WTC11 (cell line): ENCODE data around the gene EME1.

Experiments used
- AFF4 ChIP-seq: sonication (generic); formaldehyde crosslinking; IDR thresholded peaks from 2 replicates; pipeline ENCODE4 v1.8.1; 2023; ENCODE audit warnings: mild to moderate bottlenecking, missing genetic modification reagents, borderline replicate concordance
- ARID4B ChIP-seq: sonication (generic); formaldehyde crosslinking; IDR thresholded peaks from 2 replicates; pipeline ENCODE4 v1.8.0; 2023; ENCODE audit warnings: missing genetic modification reagents, mild to moderate bottlenecking, borderline replicate concordance
- ATF6 ChIP-seq: sonication (generic); formaldehyde crosslinking; IDR thresholded peaks from 2 replicates; pipeline ENCODE4 v1.8.1; 2023; ENCODE audit warnings: mild to moderate bottlenecking, missing genetic modification reagents
- CTCF ChIP-seq: fragments of 200-600 bp; IDR thresholded peaks from 2 replicates; pipeline ENCODE4 v1.8.0; 2022; ENCODE audit warnings: antibody characterized with exemption
- ELF4 ChIP-seq: sonication (generic); formaldehyde crosslinking; IDR thresholded peaks from 2 replicates; pipeline ENCODE4 v1.8.1; 2022; ENCODE audit warnings: low read depth, mild to moderate bottlenecking, moderate library complexity, missing genetic modification reagents
- FOXK1 ChIP-seq: sonication (generic); formaldehyde crosslinking; IDR thresholded peaks from 2 replicates; pipeline ENCODE4 v1.8.0; 2022; ENCODE audit warnings: mild to moderate bottlenecking, moderate library complexity, missing genetic modification reagents
- FOXP1 ChIP-seq: sonication (generic); formaldehyde crosslinking; IDR thresholded peaks from 2 replicates; pipeline ENCODE4 v1.8.0; 2022; ENCODE audit warnings: missing genetic modification reagents, mild to moderate bottlenecking, moderate library complexity, borderline replicate concordance
- MAX ChIP-seq: sonication (generic); formaldehyde crosslinking; IDR thresholded peaks from 2 replicates; pipeline ENCODE4 v1.8.0; 2022; ENCODE audit warnings: mild to moderate bottlenecking, missing genetic modification reagents
- NR2C2 ChIP-seq: sonication (generic); formaldehyde crosslinking; IDR thresholded peaks from 2 replicates; pipeline ENCODE4 v1.8.0; 2022; ENCODE audit warnings: mild to moderate bottlenecking, missing genetic modification reagents
- ZNF138 ChIP-seq: sonication (generic); formaldehyde crosslinking; conservative IDR thresholded peaks from 2 replicates; pipeline ENCODE4 v1.8.1; 2022; ENCODE audit warnings: mild to moderate bottlenecking, moderate library complexity, missing genetic modification reagents
- ZNF512 ChIP-seq: sonication (generic); formaldehyde crosslinking; IDR thresholded peaks from 2 replicates; pipeline ENCODE4 v1.8.1; 2022; ENCODE audit warnings: missing genetic modification reagents, borderline replicate concordance
- TF ChIP-seq, protein P1 (sequence below): sonication (generic); formaldehyde crosslinking; IDR thresholded peaks from 2 replicates; pipeline ENCODE4 v1.8.0; 2022; ENCODE audit warnings: mild to moderate bottlenecking, missing genetic modification reagents

- TF ChIP-seq ZNF138 (CRISPR knock-in tag) (no peak), CTCF (no peak), ZNF512 (CRISPR knock-in tag) (no peak), ARID4B (CRISPR knock-in tag) (no peak), ATF6 (CRISPR knock-in tag) (no peak), FOXK1 (CRISPR knock-in tag) (no peak), NR2C2 (CRISPR knock-in tag) (no peak), FOXP1 (no peak), AFF4 (CRISPR knock-in tag) (no peak), ELF4 (CRISPR knock-in tag) (no peak), MAX (no peak)
- TF ChIP-seq, protein P1, sequence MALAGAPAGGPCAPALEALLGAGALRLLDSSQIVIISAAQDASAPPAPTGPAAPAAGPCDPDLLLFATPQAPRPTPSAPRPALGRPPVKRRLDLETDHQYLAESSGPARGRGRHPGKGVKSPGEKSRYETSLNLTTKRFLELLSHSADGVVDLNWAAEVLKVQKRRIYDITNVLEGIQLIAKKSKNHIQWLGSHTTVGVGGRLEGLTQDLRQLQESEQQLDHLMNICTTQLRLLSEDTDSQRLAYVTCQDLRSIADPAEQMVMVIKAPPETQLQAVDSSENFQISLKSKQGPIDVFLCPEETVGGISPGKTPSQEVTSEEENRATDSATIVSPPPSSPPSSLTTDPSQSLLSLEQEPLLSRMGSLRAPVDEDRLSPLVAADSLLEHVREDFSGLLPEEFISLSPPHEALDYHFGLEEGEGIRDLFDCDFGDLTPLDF (CRISPR knock-in tag), result no peak
Measured at GRCh38 chr17:50421308-50422051, 48.5 kb downstream of the EME1 start.
